ENCODE data around the gene ARID5B.

The ARID5B gene

DNA sequence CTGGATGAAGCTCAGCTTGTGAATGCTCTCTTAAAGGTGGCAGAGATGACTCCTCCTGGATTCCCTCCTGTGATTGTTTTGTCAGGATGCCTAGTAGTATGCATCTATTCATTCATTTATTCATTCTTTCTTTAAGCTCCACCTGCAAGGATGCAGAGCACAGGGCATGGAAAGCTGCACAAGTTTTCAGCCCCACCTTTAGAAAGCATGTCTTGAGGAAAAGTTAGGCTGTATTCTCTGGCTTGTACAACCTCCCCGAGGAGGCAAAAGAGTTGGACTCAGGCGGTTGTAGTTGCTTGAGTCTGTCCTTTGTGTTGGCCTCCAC lies 22.4 kb downstream of the ARID5B start:
- Histone ChIP-seq H3K36me3 (ENCODE audit: control insufficient read depth, insufficient read depth, low read length) (no peaks in the 10 kb centered on the region), H3K4me3 (ENCODE audit: low read depth, low read length) (no peak overlapping the region), H3K9ac (ENCODE audit: low read depth, low read length) (no peak overlapping the region), H3K4me1 (ENCODE audit: control insufficient read depth, insufficient read depth, low read length) (no peaks in the 10 kb centered on the region), H3K27ac (ENCODE audit: low read depth, low read length) (no peak overlapping the region), H3K9me3 (ENCODE audit: control insufficient read depth, insufficient read depth, low read length) (no peaks in the 10 kb centered on the region), H3K27me3 (ENCODE audit: control insufficient read depth, insufficient read depth, low read length) (no peaks in the 10 kb centered on the region)

- Histone ChIP-seq H3K4me1 (ENCODE audit: control insufficient read depth, insufficient read depth, low read length) (peaks cover 3% of the 10 kb centered on the region; the same call in 1 of the 2 replicates), H3K27ac (ENCODE audit: low read depth, low read length) (no peak overlapping the region), H3K4me3 (ENCODE audit: low read depth, low read length) (no peak overlapping the region), H3K9me3 (ENCODE audit: control insufficient read depth, insufficient read depth, low read length) (no peaks in the 10 kb centered on the region), H3K36me3 (ENCODE audit: control insufficient read depth, insufficient read depth, low read length) (no peaks in the 10 kb centered on the region), H3K27me3 (ENCODE audit: control insufficient read depth, insufficient read depth, low read length) (no peaks in the 10 kb centered on the region), H3K9ac (ENCODE audit: low read depth, low read length) (no peak overlapping the region)
Observed at GRCh38 chr10:61929555-61929954, 28.1 kb downstream of the ARID5B start.

DNA sequence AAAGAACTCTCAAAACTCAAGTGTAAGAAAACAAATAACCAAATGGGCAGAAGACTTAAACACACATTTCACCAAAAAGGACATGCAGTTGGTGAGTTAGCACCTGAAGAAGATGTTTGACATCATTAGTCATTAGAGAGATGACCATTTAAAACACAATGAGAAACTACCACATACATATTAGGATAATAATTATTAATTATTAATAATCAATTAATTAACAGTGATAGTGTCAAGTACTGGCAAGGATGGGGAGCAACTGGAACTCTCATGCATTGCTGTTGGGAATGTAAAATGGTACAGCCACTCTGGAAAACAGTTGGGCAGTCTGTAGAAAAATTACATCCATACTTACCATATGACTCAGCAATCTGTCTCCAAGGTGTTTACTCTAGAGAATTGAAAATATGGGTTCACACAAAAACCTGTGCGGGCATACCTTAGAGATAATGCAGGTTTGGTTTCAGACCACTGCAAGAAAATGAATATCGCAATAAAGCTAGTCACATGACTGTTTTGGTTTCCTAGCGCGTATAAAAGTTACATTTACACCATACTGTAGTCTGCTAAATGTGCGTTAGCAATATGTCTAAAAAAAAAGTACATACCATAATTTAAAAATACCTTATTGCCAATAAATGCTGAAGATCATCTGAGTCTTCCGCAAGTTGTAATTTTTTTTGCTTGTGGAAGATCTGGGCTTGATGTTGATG lies 30.3 kb downstream of the ARID5B start:
- no peak overlapping the region for H3K9ac ChIP-seq (ENCODE audit: low read depth, low read length)
- no peaks in the 10 kb centered on the region for H3K27me3 ChIP-seq (ENCODE audit: control insufficient read depth, insufficient read depth, low read length)
- H3K27ac ChIP-seq (ENCODE audit: low read depth, low read length) = no peak overlapping the region
- no peak overlapping the region for H3K4me3 ChIP-seq (ENCODE audit: low read depth, low read length)
- H3K9me3 ChIP-seq (ENCODE audit: control insufficient read depth, insufficient read depth, low read length) = no peaks in the 10 kb centered on the region
- no peaks in the 10 kb centered on the region for H3K36me3 ChIP-seq (ENCODE audit: control insufficient read depth, insufficient read depth, low read length)
- H3K4me1 ChIP-seq (ENCODE audit: control insufficient read depth, insufficient read depth, low read length) = peaks cover 3% of the 10 kb centered on the region; the same call in 1 of the 2 replicates

- H3K9ac ChIP-seq (ENCODE audit: low read depth, low read length) = no peak overlapping the region
- H3K27ac ChIP-seq (ENCODE audit: low read depth, low read length) = no peak overlapping the region
- H3K9me3 ChIP-seq (ENCODE audit: control insufficient read depth, insufficient read depth, low read length) = no peaks in the 10 kb centered on the region
- peaks cover 3% of the 10 kb centered on the region; the same call in 1 of the 2 replicates for H3K4me1 ChIP-seq (ENCODE audit: control insufficient read depth, insufficient read depth, low read length)
- H3K4me3 ChIP-seq (ENCODE audit: low read depth, low read length) = no peak overlapping the region
- H3K27me3 ChIP-seq (ENCODE audit: control insufficient read depth, insufficient read depth, low read length) = no peaks in the 10 kb centered on the region
- no peaks in the 10 kb centered on the region for H3K36me3 ChIP-seq (ENCODE audit: control insufficient read depth, insufficient read depth, low read length)
Observed at GRCh38 chr10:61933859-61934555, 32.5 kb downstream of the ARID5B start.

- peaks cover 3% of the 10 kb centered on the region; the same call in 1 of the 2 replicates for H3K4me1 ChIP-seq (ENCODE audit: control insufficient read depth, insufficient read depth, low read length)
- H3K4me3 ChIP-seq (ENCODE audit: low read depth, low read length) = no peak overlapping the region
- no peaks in the 10 kb centered on the region for H3K36me3 ChIP-seq (ENCODE audit: control insufficient read depth, insufficient read depth, low read length)
- no peaks in the 10 kb centered on the region for H3K9me3 ChIP-seq (ENCODE audit: control insufficient read depth, insufficient read depth, low read length)
- no peaks in the 10 kb centered on the region for H3K27me3 ChIP-seq (ENCODE audit: control insufficient read depth, insufficient read depth, low read length)
- H3K27ac ChIP-seq (ENCODE audit: low read depth, low read length) = no peak overlapping the region
- no peak overlapping the region for H3K9ac ChIP-seq (ENCODE audit: low read depth, low read length)
Observed at GRCh38 chr10:61935077-61935476, 33.6 kb downstream of the ARID5B start.

DNA sequence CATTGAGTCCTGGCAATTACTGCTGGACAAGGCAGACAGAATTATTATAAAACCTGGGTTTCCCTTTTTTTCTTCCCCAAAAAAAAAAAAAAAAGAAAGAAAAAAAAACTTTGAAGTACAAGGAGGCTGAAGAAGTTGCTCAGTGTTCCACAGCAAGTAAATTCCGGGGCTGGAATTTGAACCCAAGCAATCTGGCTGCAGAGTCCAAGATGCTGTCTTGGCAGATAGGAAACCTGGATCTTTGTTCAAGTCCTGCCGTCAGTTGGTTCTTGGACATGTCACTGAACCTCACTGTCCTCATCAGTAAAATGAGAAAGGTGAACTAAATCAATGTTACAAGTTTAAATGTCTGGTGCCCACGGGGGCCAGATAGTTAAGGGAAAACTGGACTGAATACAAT lies 35.3 kb downstream of the ARID5B start:
- no peaks in the 10 kb centered on the region for H3K36me3 ChIP-seq (ENCODE audit: control insufficient read depth, insufficient read depth, low read length)
- H3K27ac ChIP-seq (ENCODE audit: low read depth, low read length) = no peak overlapping the region
- H3K4me3 ChIP-seq (ENCODE audit: low read depth, low read length) = no peak overlapping the region
- no peaks in the 10 kb centered on the region for H3K9me3 ChIP-seq (ENCODE audit: control insufficient read depth, insufficient read depth, low read length)
- no peaks in the 10 kb centered on the region for H3K27me3 ChIP-seq (ENCODE audit: control insufficient read depth, insufficient read depth, low read length)
- H3K4me1 ChIP-seq (ENCODE audit: control insufficient read depth, insufficient read depth, low read length) = peaks cover 3% of the 10 kb centered on the region; the same call in 1 of the 2 replicates
- H3K9ac ChIP-seq (ENCODE audit: low read depth, low read length) = no peak overlapping the region

- no peak overlapping the region for H3K27ac ChIP-seq (ENCODE audit: low read depth, low read length)
- no peaks in the 10 kb centered on the region for H3K27me3 ChIP-seq (ENCODE audit: control insufficient read depth, insufficient read depth, low read length)
- H3K9me3 ChIP-seq (ENCODE audit: control insufficient read depth, insufficient read depth, low read length) = no peaks in the 10 kb centered on the region
- H3K4me3 ChIP-seq (ENCODE audit: low read depth, low read length) = no peak overlapping the region
- no peaks in the 10 kb centered on the region for H3K36me3 ChIP-seq (ENCODE audit: control insufficient read depth, insufficient read depth, low read length)
- no peak overlapping the region for H3K9ac ChIP-seq (ENCODE audit: low read depth, low read length)
- peaks cover 3% of the 10 kb centered on the region; the same call in 1 of the 2 replicates for H3K4me1 ChIP-seq (ENCODE audit: control insufficient read depth, insufficient read depth, low read length)
Observed at GRCh38 chr10:61937631-61938351, 36.3 kb downstream of the ARID5B start.

DNA sequence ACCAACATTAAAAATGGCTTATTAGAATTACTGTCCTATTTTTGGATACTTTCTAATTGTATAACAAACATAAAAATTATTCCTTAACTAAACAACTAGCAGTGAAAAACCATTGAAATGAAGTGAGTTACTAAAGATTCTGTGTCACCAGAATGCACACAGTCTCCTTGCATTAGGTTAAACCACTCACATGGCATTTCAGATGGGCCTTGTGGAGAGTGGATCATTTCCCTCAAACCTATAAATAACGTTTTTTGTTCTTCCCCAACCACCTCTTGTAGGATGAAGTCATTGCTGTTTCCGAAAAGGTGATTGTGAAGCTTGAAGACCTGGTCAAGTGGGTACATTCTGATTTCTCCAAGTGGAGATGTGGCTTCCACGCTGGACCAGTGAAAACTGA lies 38.4 kb downstream of the ARID5B start:
- Histone ChIP-seq H3K27ac (ENCODE audit: low read depth, low read length) (no peak overlapping the region), H3K36me3 (ENCODE audit: control insufficient read depth, insufficient read depth, low read length) (no peaks in the 10 kb centered on the region), H3K9me3 (ENCODE audit: control insufficient read depth, insufficient read depth, low read length) (no peaks in the 10 kb centered on the region), H3K4me3 (ENCODE audit: low read depth, low read length) (no peak overlapping the region), H3K9ac (ENCODE audit: low read depth, low read length) (no peak overlapping the region), H3K4me1 (ENCODE audit: control insufficient read depth, insufficient read depth, low read length) (no peaks in the 10 kb centered on the region; the same call in 1 of the 2 replicates), H3K27me3 (ENCODE audit: control insufficient read depth, insufficient read depth, low read length) (no peaks in the 10 kb centered on the region)

DNA sequence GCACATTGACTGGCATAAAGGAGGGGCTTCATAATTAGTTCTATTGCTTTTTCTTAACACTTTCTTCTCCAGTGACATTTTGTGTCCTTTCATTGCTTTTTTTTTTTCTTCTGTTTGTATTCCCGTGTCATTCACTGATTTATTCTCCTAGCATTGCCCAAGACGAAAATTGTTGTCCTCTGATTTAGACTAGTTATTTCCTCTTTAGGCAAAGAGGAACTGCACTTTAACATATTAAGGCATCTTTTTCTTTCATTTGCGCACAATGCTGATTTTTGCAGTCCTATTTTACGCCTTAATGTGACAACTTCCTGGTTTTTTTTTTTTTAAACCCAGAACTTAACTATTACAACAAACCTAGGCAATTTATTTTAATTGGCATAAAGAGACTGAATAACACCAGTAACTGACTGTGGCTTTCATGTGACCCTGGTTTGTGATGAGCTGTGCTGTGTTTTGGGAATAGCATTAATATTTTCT lies 39.7 kb downstream of the ARID5B start:
- Histone ChIP-seq H3K4me3 (ENCODE audit: low read depth, low read length) (no peak overlapping the region), H3K36me3 (ENCODE audit: control insufficient read depth, insufficient read depth, low read length) (no peaks in the 10 kb centered on the region), H3K9me3 (ENCODE audit: control insufficient read depth, insufficient read depth, low read length) (no peaks in the 10 kb centered on the region), H3K27ac (ENCODE audit: low read depth, low read length) (no peak overlapping the region), H3K4me1 (ENCODE audit: control insufficient read depth, insufficient read depth, low read length) (no peaks in the 10 kb centered on the region; the same call in 1 of the 2 replicates), H3K9ac (ENCODE audit: low read depth, low read length) (no peak overlapping the region), H3K27me3 (ENCODE audit: control insufficient read depth, insufficient read depth, low read length) (no peaks in the 10 kb centered on the region)

- H3K27ac ChIP-seq (ENCODE audit: low read depth, low read length) = no peak overlapping the region
Observed at GRCh38 chr10:61942604-61943461, 41.3 kb downstream of the ARID5B start.

More at GRCh38 chr10:61942604-61943461, 41.3 kb downstream of the ARID5B start:
- H3K9me3 ChIP-seq (ENCODE audit: control insufficient read depth, insufficient read depth, low read length) = no peaks in the 10 kb centered on the region
- H3K4me3 ChIP-seq (ENCODE audit: low read depth, low read length) = no peak overlapping the region
- H3K27me3 ChIP-seq (ENCODE audit: control insufficient read depth, insufficient read depth, low read length) = no peaks in the 10 kb centered on the region
- no peak overlapping the region for H3K9ac ChIP-seq (ENCODE audit: low read depth, low read length)
- no peaks in the 10 kb centered on the region for H3K36me3 ChIP-seq (ENCODE audit: control insufficient read depth, insufficient read depth, low read length)
- H3K4me1 ChIP-seq (ENCODE audit: control insufficient read depth, insufficient read depth, low read length) = no peaks in the 10 kb centered on the region; the same call in 1 of the 2 replicates
